Fibroblast of the conjunctiva (primary cell): ENCODE data around the gene SELPLG.
"Not testable (repeated sequence)": the region's sequence is repeated elsewhere in the genome, so short reads cannot be mapped to it uniquely, and the experiment has no call there.

ENCODE experiments used
- DNase-seq: peaks from one replicate; pipeline ENCODE4 v3.0.0-alpha.2; 2010; ENCODE audit warnings: low read depth

SELPLG gene

GRCh38 chr12:108618953-108619274 lies 14.8 kb downstream of the SELPLG start:
- DNase-seq = not testable (repeated sequence)

DNA sequence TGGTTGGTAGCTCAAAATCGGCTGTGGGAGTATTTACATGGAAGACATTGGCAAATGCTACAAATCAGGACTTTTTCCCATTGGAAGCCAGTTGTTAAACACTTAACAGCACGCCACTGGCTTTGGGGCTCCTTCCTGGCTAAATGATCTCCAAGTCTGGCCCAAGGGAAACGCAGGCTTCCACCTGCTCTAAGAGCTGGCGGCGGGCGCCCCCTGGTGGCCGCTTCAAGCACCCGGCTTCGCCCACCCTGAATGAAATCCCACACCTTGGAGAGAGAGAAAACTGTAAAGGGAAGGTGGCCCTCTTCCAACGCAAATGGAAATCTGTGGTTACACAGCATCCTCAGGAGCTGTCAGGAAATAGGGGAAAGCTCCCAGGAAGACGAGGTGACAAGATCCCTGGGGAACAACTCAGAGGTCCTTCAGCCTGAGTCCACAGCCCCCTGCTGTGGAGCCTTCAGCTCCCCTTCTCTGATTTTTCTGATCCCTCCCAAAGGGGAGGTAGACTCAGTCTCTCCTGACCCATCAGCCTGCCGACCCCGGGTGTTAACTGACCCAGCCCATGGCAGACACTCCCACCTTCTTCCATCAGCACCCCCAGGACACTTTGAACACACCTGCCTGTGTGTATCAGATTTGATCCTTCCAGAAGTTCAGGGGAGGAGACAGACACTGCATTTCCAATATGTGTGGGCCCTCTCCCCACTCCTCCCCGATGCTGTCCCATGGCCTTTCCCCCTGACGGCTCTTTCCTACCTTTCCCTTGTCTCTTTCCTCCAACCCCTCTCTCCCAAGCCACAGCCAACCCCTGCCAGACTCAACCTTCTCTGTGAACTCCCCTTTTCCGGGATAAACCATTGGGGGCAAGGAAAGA lies 15.4 kb downstream of the SELPLG start:
- peak; percentile 71 for DNase-seq

- no peak for DNase-seq
These were observed 16.5 kb downstream of the SELPLG start for GRCh38 chr12:108616941-108617858.

- DNase-seq = no peak
These were observed 17.3 kb downstream of the SELPLG start for GRCh38 chr12:108616359-108616758.

- no peak for DNase-seq
These were observed 17.8 kb downstream of the SELPLG start for GRCh38 chr12:108615918-108616317.

DNA sequence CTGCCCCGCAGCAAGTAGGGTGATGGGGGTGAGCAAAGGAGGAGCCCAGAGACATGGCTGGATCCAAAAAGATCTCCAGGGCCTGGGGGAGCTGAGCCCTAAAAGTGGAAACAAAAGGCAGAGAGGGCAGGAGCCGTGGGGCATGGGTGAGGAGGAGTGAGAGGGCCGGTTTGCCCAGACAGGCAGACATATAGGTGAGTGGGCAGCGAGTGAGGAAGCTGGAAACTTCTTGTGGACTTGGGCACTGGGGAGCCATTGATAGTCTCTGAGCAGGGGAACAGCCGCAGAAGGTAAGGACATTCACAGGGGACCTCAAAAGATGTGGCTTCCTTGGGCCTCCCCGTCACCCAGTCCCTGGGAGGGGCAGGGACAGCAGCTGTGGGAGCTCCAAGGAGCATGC lies 19.1 kb downstream of the SELPLG start:
- DNase-seq = no peak

GRCh38 chr12:108614041-108614440 lies 19.7 kb downstream of the SELPLG start:
- no peak for DNase-seq

- no peak for DNase-seq
These were observed 20.1 kb downstream of the SELPLG start for GRCh38 chr12:108613548-108613947.

DNA sequence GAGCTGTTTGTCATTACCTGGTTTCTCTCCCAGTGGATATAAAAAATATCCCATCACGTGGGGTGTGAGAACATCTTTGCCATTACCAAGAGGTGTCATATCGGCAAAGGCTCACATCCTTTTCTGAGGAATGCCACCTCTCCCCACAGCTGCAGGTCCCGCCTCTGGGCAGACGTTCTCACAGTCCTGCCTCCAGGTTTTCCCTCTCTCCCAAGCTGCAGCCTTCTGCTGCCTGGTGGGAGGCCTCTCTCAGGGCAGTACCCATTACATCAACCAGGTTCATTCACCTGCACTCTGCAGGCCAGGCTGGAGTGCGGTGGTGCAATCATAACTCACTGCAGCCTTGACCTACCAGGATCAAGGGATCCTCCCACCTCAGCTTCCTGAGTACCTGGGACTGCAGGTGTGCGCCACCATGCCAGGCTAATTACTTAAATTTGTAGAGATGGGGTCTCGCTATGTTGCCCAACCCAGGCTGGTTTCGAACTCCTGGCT lies 20.9 kb downstream of the SELPLG start:
- no peak for DNase-seq

DNA sequence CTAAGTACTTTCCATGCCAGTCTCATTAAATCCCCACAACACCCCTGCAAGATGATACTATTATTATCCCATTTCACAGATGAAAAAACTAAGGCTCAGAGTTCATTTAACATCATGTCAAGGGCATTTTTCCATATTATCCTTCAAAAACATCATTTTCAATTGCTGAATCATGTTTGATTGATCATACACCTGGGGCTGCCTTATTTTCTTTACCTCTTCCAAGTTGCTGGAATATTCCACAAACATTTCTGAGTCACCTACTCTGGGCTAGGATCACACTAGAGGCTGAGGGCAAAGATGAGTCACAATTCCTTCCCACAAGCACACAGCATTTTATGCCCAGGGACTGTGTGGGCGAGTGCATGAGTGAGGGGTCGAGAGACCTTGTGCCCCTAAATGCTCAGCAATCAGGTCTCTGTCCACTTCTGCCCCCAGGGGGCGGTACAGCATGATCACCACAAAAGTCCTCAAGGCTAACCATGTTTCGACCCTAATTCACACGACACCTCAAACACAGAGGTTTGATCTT lies 21.7 kb downstream of the SELPLG start:
- no peak for DNase-seq

DNA sequence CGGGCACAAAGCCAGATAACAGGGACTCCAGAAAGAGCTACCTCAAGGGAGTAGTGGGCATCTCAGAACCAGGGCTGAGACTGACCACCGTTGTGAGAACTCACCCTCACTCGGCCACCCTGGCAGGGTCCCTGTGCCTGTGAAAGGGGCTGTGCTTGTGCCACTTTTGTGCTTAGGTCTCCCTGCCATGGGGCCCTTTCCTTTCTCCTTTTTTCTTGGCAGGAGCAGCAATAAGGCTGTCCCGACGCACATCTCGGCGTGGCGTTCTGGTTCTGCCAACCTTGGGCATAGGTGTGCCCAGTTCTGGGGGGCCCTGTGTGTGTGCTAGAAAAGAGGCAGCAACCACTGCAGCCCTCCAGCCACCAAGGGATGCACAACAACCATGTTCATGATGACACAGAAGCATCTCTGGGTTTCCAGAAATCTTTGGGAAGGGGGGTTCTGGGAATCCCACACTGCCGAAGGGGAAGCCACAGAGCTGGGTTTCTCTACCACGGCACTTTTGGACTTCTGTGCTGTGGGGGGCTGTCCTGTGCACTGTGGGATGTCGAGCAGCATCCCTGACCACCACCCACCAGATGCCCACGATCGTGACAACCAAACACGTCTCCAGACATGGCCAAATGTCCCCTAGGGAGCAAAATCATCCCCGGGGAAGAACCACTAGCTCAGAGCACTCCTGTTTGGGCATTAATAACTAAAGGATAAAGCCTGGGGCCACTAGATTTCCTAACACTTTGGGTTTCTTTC lies 22.7 kb downstream of the SELPLG start:
- DNase-seq = no peak

DNA sequence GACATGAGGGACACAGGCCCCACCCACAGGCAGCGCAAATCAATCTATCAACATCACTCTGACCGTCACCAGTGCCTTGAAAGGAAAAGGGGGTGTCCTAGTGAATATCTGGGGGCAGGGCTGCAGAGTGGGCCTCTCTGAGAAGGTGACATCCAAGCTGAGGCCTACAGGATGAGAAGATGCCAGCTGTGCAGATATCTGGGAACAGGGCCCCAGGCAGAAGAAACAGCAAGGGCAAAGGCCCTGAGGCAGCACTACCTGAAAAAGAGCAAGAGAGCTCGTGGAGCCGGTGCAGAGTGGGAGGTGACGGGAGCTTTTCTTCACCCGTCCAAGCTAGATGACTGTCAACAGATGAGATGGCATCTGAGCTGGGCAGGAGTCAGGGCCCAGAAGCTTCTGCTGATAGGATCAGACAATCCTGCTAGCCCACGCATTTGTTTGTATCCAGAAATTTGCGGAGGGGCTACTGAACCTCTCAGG lies 23.3 kb downstream of the SELPLG start:
- no peak for DNase-seq

DNA sequence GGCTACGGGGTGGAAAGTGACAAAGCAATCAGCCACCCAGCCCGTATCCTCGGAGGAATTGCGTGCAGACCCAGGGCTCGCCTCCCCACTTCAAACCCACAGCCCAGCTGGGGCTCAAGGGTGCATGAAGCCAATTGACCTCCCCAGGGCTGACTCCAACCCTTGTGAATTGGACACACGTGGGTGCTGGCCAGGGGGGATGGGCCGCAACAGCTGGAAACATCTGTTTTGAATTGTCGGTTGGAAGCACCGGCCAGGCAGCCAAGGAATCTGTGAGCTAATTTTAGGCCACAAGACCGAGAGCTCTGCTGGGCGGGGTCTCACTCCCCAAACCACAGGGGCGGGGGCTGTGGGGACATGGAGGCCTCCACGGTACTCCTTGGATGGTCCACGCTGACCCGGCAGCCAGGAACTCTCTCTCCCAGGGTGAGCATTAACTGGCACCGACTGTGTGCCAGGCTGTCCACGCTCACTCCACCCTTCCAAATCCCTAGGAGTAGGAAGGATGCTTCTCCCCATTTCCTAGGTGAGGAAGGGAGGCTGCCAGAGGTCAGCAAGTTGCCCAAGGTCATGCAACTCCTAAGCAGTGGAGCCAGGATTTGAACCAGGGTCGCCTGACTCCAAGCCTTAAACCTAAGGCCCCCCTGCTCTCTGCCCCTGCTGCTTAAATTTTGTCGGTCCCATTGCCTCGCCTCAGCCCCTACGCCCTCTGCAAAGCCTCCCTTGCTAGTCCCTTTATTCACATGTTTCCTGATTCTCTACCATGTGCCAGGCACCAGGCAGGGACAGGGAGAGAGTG lies 24.0 kb downstream of the SELPLG start:
- DNase-seq = peak; percentile 85

GRCh38 chr12:108608616-108609015 lies 25.1 kb downstream of the SELPLG start:
- no peak for DNase-seq

GRCh38 chr12:108607981-108608600 lies 25.6 kb downstream of the SELPLG start:
- no peak for DNase-seq

- no peak for DNase-seq
These were observed 27.2 kb downstream of the SELPLG start for GRCh38 chr12:108606492-108606891.

- DNase-seq = no peak
These were observed 27.8 kb downstream of the SELPLG start for GRCh38 chr12:108605690-108606406.

DNA sequence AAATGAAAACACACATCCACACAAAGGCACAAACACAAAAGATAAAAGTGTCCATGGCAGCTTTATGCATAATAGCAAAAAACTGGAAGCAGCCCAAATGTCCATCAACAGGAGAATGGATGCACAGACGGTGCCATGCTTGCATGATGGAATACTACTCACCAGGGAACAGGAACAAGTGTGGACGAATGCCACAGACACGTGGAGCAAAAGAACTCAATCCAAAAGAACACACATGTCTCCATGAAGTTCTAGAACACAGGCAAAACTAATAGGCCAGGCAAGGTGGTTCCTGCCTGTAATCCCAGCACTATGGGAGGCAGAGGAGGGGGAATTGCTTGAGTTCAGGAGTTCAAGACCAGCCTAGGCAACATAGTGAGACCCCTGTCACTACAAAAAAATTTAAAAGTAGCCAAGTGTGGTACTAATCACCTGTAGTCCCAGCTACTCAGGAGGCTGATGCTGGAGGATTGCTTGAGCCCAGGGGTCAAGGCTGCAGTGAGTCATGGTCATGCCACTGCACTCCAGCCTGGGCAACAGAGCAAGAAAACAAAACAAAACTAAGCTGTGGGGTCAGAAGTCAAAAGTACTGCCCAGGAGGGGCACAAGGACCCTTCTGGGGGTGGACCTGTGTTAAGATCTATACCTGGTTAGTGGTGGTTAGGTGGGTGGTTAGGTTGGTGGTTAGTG lies 28.5 kb downstream of the SELPLG start:
- no peak for DNase-seq
